A549 (cell line): ENCODE data around the gene ADCY2. TPM values are rescaled to one million over a fixed set of nuclear protein-coding genes. Genes with fewer than 3 reads are reported as not detected.

Experiments
- ATAC-seq, 2 experiments: fragments of 200-7000 bp in 1 of 2; fragments of >200 bp in 1 of 2; cut with Nextera tagmentation in 1 of 2; cut with Tn5 transposase in 1 of 2; 3 replicates each; pipeline versions ENCODE4 v1.8.0 to v1.9.1; 2018 to 2020; ENCODE audit warnings: mild to moderate bottlenecking in 1 of 2, moderate library complexity in 1 of 2
- CTCF ChIA-PET: fragments of 300-600 bp; sonication (Branson Sonifier 250); formaldehyde crosslinking; extraction: SDS; loops from one replicate; lab custom pipeline; 2021; ENCODE audit warnings: antibody characterized with exemption, inconsistent platforms; lab: Yijun Ruan, JAX
- POLR2A ChIA-PET: fragments of 350-600 bp; formaldehyde crosslinking; extraction: SDS; loops from one replicate; lab custom pipeline; 2021; ENCODE audit warnings: antibody characterized with exemption, inconsistent platforms; lab: Yijun Ruan, JAX
- DNase-seq, 2 experiments: peaks; one replicate each; pipeline versions ENCODE4 v3.0.0 to v3.0.0-alpha.2; 2011 to 2016; ENCODE audit warnings: low read depth in 1 of 2, low spot score in 1 of 2
- FAIRE-seq: peaks from 2 replicates; lab custom pipeline; 2011; peaks lifted over from hg19 to GRCh38; lab: Jason Lieb, UNC
- H3K27ac ChIP-seq, 2 experiments: fragments of >200 bp; sonication (Bioruptor Twin); formaldehyde crosslinking; 3 replicates each; pipeline ENCODE4 v1.5.1; 2016 to 2017
- H3K4me1 ChIP-seq: fragments of >200 bp; sonication (Bioruptor Twin); formaldehyde crosslinking; 3 replicates; pipeline ENCODE4 v1.6.1; 2016
- H3K4me2 ChIP-seq: fragments of >200 bp; sonication (Bioruptor Twin); formaldehyde crosslinking; 3 replicates; pipeline ENCODE4 v1.6.1; 2016
- H3K4me3 ChIP-seq: fragments of >200 bp; sonication (Bioruptor Twin); formaldehyde crosslinking; 3 replicates; pipeline ENCODE4 v1.5.1; 2016
- H3K9me3 ChIP-seq: fragments of >200 bp; sonication (Bioruptor Twin); formaldehyde crosslinking; 3 replicates; pipeline ENCODE4 v1.6.1; 2016
- CHD4 ChIP-seq: fragments of 200-600 bp; sonication (generic); IDR thresholded peaks from 2 replicates; pipeline ENCODE4 v1.6.1; 2016; ENCODE audit warnings: antibody characterized with exemption, mild to moderate bottlenecking, borderline replicate concordance
- ESRRA ChIP-seq: fragments of 150-350 bp; IDR thresholded peaks from 2 replicates; pipeline ENCODE4 v1.6.1; 2014; ENCODE audit warnings: mild to moderate bottlenecking, low read length, borderline replicate concordance
- HEYL ChIP-seq: fragments of 250-450 bp; sonication (Bioruptor Pico); IDR thresholded peaks from 2 replicates; pipeline ENCODE4 v1.8.0; 2021; ENCODE audit warnings: mild to moderate bottlenecking, moderate library complexity
- KDM1A ChIP-seq: fragments of 200-600 bp; sonication (generic); IDR thresholded peaks from 2 replicates; pipeline ENCODE4 v1.6.1; 2016; ENCODE audit warnings: low read depth, mild to moderate bottlenecking
- KDM5A ChIP-seq: fragments of 200-600 bp; sonication (generic); IDR thresholded peaks from 2 replicates; pipeline ENCODE4 v1.6.1; 2016; ENCODE audit warnings: antibody characterized with exemption, mild to moderate bottlenecking
- MAFK ChIP-seq: fragments of 450-650 bp; IDR thresholded peaks from 2 replicates; pipeline ENCODE4 v1.6.1; 2014; ENCODE audit not compliant: partially characterized antibody
- MYC ChIP-seq: IDR thresholded peaks from 2 replicates; pipeline ENCODE4 v1.6.1; 2012; ENCODE audit warnings: mild to moderate bottlenecking, inconsistent platforms, low read length, improper control_type of control experiment, borderline replicate concordance
- NFE2L2 ChIP-seq: fragments of 150-350 bp; conservative IDR thresholded peaks from 2 replicates; pipeline ENCODE4 v1.6.1; 2014; ENCODE audit warnings: low read length
- NR3C1 ChIP-seq: fragments of >200 bp; sonication (Bioruptor Twin); formaldehyde crosslinking; IDR thresholded peaks from 3 replicates; pipeline ENCODE4 v1.6.1; 2017
- PHF8 ChIP-seq: fragments of 200-600 bp; sonication (generic); IDR thresholded peaks from 2 replicates; pipeline ENCODE4 v1.6.1; 2016; ENCODE audit warnings: low read depth, mild to moderate bottlenecking, antibody characterized with exemption, moderate library complexity, borderline replicate concordance
- POLR2A ChIP-seq: IDR thresholded peaks from 2 replicates; pipeline ENCODE4 v1.6.1; 2012; ENCODE audit warnings: mild to moderate bottlenecking, low read length
- POLR2AphosphoS2 ChIP-seq: conservative IDR thresholded peaks from 2 replicates; pipeline ENCODE4 v1.6.1; 2012; ENCODE audit warnings: low read length, improper control_type of control experiment, inconsistent platforms
- RFX5 ChIP-seq: fragments of 450-650 bp; IDR thresholded peaks from 2 replicates; pipeline ENCODE4 v1.7.1; 2014; ENCODE audit warnings: antibody characterized with exemption, mild to moderate bottlenecking, moderate library complexity
- SMC3 ChIP-seq: fragments of >200 bp; sonication (Bioruptor Twin); formaldehyde crosslinking; IDR thresholded peaks from 3 replicates; pipeline ENCODE4 v1.6.1; 2018; ENCODE audit warnings: inconsistent platforms
- SREBF2 ChIP-seq: fragments of 450-650 bp; IDR thresholded peaks from 2 replicates; pipeline ENCODE4 v1.6.1; 2014; ENCODE audit warnings: mild to moderate bottlenecking, moderate library complexity
- TFCP2L1 ChIP-seq: fragments of 250-450 bp; sonication (Bioruptor Pico); IDR thresholded peaks from 2 replicates; pipeline ENCODE4 v1.5.0; 2021; ENCODE audit warnings: mild to moderate bottlenecking
- TP53 ChIP-seq: fragments of 250-450 bp; sonication (Bioruptor Pico); IDR thresholded peaks from 2 replicates; pipeline ENCODE4 v1.5.0; 2021; ENCODE audit warnings: mild to moderate bottlenecking, moderate library complexity
- WGBS: methylation state at CpG from one replicate; pipeline ENCODE4 v1.1.6; 2017; ENCODE audit errors: missing lambda C conversion rate; 5-methylcytosine and 5-hydroxymethylcytosine counted together
- polyA plus RNA-seq, 4 experiments: library from polyadenylated mRNA; depleted of rRNA in 3 of 4; stranded (reverse); fragments of >200 nt; fragmentation: RNase III in 1 of 4; extraction: RNeasy Plus Mini Kit Qiagen cat#74134 plus additional on column Dnase treatment in 1 of 4; gene quantifications; 2 replicates in 3 of 4; 3 replicates in 1 of 4; pipeline ENCODE4 v1.2.3, GENCODE V29; 2011 to 2017
- TF ChIP-seq, protein P1 (sequence below): IDR thresholded peaks from 2 replicates; pipeline ENCODE4 v1.6.1; 2012; ENCODE audit warnings: low read depth, borderline replicate concordance
- TF ChIP-seq, protein P2 (sequence below): fragments of 150-350 bp; IDR thresholded peaks from 2 replicates; pipeline ENCODE4 v1.6.1; 2014; ENCODE audit warnings: low read depth, mild to moderate bottlenecking, low read length
- TF ChIP-seq, protein P3 (sequence below): fragments of 200-600 bp; sonication (generic); IDR thresholded peaks from 2 replicates; pipeline ENCODE4 v1.6.1; 2016; ENCODE audit warnings: antibody characterized with exemption, mild to moderate bottlenecking, moderate library complexity
- TF ChIP-seq, protein P4 (sequence below): fragments of 250-450 bp; sonication (Bioruptor Pico); IDR thresholded peaks from 2 replicates; pipeline ENCODE4 v1.5.0; 2021; ENCODE audit warnings: mild to moderate bottlenecking, moderate library complexity, borderline replicate concordance

Gene ADCY2
- polyA plus RNA-seq, 2 of the 4 experiments (the other 2 are of a cell fraction) = not detected

DNA sequence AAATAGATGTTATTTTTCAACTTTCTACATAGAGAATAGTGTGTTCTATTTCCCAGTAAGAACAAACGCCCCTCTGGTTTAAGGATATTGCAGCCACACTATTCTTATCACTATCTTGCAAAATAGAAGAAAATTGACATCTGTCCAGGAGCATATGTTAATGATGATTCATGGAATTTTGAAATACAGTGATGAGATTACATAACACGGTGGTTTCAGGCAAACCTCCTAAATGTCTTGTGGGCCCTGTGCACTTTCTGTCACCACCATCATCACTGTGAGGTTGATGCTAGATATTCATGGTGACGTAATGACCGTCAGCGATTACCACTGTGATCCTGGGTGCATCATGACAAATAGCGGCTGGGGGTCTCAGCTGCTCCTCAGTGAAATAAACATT is 406.9 kb downstream of the ADCY2 start:
- Histone ChIP-seq H3K4me2 (no peak overlapping the region), H3K9me3 (no peaks in the 10 kb centered on the region), H3K27ac (no peak overlapping the region), H3K4me1 (no peaks in the 10 kb centered on the region), H3K4me3 (no peak overlapping the region)
- ATAC-seq (no peak), DNase-seq (no peak), FAIRE-seq (no peak)
- ChIA-PET CTCF (no interaction called here), POLR2A (no interaction called here)
- 47% methylated on average over 6 of the region's 6 CpGs for WGBS
- TF ChIP-seq POLR2A (no peak), MAFK (peak; percentile 9)

DNA sequence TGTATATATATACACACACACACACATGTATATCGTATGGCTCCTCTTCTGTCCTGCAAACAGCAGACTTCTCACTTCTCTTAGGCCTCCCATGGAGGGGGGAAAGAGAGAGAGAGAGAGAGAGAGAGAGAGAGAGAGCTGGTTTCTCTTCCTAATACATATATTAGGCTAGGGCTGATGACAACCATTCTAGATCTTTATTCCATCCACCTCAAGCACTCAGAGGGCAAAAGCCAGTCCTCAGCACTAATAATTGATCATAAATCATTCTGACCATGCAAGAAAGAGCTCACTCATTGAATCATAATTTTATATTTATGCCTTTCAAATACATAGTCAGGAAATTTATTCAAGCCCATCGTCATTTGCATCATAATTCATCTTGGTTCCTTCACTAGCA is 408.0 kb downstream of the ADCY2 start:
- no peak overlapping the region for H3K4me2 ChIP-seq
- H3K27ac ChIP-seq = no peak overlapping the region
- no peaks in the 10 kb centered on the region for H3K4me1 ChIP-seq
- FAIRE-seq (no peak), DNase-seq (no peak), ATAC-seq (no peak)
- H3K9me3 ChIP-seq = no peaks in the 10 kb centered on the region
- POLR2A ChIA-PET = no interaction called here
- TF ChIP-seq SMC3 (no peak), RFX5 (no peak), SREBF2 (no peak), TP53 (no peak), KDM1A (no peak), POLR2AphosphoS2 (no peak), CHD4 (no peak), MAFK (no peak), KDM5A (no peak), NR3C1 (no peak), HEYL (CRISPR knock-in tag) (no peak), PHF8 (no peak), ESRRA (no peak), TFCP2L1 (CRISPR knock-in tag) (no peak), NFE2L2 (no peak), MYC (no peak)
- TF ChIP-seq, protein P1, sequence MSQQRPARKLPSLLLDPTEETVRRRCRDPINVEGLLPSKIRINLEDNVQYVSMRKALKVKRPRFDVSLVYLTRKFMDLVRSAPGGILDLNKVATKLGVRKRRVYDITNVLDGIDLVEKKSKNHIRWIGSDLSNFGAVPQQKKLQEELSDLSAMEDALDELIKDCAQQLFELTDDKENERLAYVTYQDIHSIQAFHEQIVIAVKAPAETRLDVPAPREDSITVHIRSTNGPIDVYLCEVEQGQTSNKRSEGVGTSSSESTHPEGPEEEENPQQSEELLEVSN = no peak
- TF ChIP-seq, protein P2, sequence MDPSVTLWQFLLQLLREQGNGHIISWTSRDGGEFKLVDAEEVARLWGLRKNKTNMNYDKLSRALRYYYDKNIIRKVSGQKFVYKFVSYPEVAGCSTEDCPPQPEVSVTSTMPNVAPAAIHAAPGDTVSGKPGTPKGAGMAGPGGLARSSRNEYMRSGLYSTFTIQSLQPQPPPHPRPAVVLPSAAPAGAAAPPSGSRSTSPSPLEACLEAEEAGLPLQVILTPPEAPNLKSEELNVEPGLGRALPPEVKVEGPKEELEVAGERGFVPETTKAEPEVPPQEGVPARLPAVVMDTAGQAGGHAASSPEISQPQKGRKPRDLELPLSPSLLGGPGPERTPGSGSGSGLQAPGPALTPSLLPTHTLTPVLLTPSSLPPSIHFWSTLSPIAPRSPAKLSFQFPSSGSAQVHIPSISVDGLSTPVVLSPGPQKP = no peak
- TF ChIP-seq, protein P3, sequence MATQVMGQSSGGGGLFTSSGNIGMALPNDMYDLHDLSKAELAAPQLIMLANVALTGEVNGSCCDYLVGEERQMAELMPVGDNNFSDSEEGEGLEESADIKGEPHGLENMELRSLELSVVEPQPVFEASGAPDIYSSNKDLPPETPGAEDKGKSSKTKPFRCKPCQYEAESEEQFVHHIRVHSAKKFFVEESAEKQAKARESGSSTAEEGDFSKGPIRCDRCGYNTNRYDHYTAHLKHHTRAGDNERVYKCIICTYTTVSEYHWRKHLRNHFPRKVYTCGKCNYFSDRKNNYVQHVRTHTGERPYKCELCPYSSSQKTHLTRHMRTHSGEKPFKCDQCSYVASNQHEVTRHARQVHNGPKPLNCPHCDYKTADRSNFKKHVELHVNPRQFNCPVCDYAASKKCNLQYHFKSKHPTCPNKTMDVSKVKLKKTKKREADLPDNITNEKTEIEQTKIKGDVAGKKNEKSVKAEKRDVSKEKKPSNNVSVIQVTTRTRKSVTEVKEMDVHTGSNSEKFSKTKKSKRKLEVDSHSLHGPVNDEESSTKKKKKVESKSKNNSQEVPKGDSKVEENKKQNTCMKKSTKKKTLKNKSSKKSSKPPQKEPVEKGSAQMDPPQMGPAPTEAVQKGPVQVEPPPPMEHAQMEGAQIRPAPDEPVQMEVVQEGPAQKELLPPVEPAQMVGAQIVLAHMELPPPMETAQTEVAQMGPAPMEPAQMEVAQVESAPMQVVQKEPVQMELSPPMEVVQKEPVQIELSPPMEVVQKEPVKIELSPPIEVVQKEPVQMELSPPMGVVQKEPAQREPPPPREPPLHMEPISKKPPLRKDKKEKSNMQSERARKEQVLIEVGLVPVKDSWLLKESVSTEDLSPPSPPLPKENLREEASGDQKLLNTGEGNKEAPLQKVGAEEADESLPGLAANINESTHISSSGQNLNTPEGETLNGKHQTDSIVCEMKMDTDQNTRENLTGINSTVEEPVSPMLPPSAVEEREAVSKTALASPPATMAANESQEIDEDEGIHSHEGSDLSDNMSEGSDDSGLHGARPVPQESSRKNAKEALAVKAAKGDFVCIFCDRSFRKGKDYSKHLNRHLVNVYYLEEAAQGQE = no peak
- TF ChIP-seq, protein P4, sequence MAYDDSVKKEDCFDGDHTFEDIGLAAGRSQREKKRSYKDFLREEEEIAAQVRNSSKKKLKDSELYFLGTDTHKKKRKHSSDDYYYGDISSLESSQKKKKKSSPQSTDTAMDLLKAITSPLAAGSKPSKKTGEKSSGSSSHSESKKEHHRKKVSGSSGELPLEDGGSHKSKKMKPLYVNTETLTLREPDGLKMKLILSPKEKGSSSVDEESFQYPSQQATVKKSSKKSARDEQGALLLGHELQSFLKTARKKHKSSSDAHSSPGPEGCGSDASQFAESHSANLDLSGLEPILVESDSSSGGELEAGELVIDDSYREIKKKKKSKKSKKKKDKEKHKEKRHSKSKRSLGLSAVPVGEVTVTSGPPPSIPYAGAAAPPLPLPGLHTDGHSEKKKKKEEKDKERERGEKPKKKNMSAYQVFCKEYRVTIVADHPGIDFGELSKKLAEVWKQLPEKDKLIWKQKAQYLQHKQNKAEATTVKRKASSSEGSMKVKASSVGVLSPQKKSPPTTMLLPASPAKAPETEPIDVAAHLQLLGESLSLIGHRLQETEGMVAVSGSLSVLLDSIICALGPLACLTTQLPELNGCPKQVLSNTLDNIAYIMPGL = no peak
- CTCF ChIA-PET = interaction anchor here (1.0 to 1.6 kb wide), 2 partner anchors 12 to 49 kb away, joined by 3 to 10 read pairs; no protein-coding TSS in a partner anchor
- no peak overlapping the region for H3K4me3 ChIP-seq
- 7% methylated on average over 2 of the region's 2 CpGs for WGBS
